GM12878 (cell line): ENCODE results near the gene EFNB2. TPM values are rescaled to one million over a fixed set of nuclear protein-coding genes. Genes with fewer than 3 reads are reported as not detected.

ENCODE experiments used
- ATAC-seq: fragments of 200-7000 bp; cut with Tn5 transposase; 3 replicates; pipeline ENCODE4 v1.9.1; 2020; ENCODE audit warnings: mild to moderate bottlenecking, moderate library complexity
- BruUV-seq: library from RNA; stranded (reverse); fragments of 400-500 nt; replicated peaks from 2 replicates; lab custom pipeline; 2021; lab: Mats Ljungman, UMichigan
- CTCF ChIA-PET: fragments of 300-600 bp; sonication (Branson Sonifier 250); formaldehyde crosslinking; extraction: SDS; loops from one replicate; lab custom pipeline; 2021; ENCODE audit warnings: inconsistent platforms; lab: Yijun Ruan, JAX
- POLR2A ChIA-PET: fragments of 350-600 bp; formaldehyde crosslinking; extraction: SDS; loops from one replicate; lab custom pipeline; 2021; ENCODE audit warnings: inconsistent platforms; lab: Charles Lee
- RAD21 ChIA-PET: fragments of 300-600 bp; sonication (Branson Sonifier 250); formaldehyde crosslinking; loops from one replicate; lab custom pipeline; 2023; ENCODE audit warnings: antibody characterized with exemption; ENCODE audit not compliant: unreplicated experiment; lab: Charles Lee
- SMC1A ChIA-PET: fragments of 300-600 bp; sonication (Branson Sonifier 250); formaldehyde crosslinking; loops from one replicate; lab custom pipeline; 2023; ENCODE audit not compliant: unreplicated experiment, uncharacterized antibody; lab: Charles Lee
- DNase-seq: peaks from one replicate; pipeline ENCODE4 v3.0.0-alpha.2; 2011; ENCODE audit warnings: low read depth, low spot score
- FAIRE-seq: peaks from 3 replicates; lab custom pipeline; 2011; peaks lifted over from hg19 to GRCh38; lab: Jason Lieb, UNC
- H2AFZ ChIP-seq: 2 replicates; pipeline ENCODE4 v1.6.0; 2011; ENCODE audit warnings: low read depth, low read length, control low read depth; ENCODE audit not compliant: control insufficient read depth
- H3K27ac ChIP-seq: 2 replicates; pipeline ENCODE4 v1.5.1; 2011; ENCODE audit warnings: control low read depth; ENCODE audit not compliant: control insufficient read depth, insufficient read depth
- H3K27me3 ChIP-seq, 2 experiments: replicated peaks in 1 of 2; 2 replicates each; pipeline versions ENCODE4 v1.6.0 to v1.6.1; 2011; ENCODE audit warnings: low read length in 1 of 2; ENCODE audit not compliant: control insufficient read depth in 2 of 2, insufficient read depth in 2 of 2
- H3K36me3 ChIP-seq, 2 experiments: 2 replicates each; pipeline ENCODE4 v1.5.1; 2011; ENCODE audit warnings: low read length in 1 of 2; ENCODE audit not compliant: control insufficient read depth in 2 of 2, insufficient read depth in 2 of 2
- H3K4me1 ChIP-seq: 2 replicates; pipeline ENCODE4 v1.6.1; 2011; ENCODE audit warnings: mild to moderate bottlenecking, low read length, moderate library complexity, mixed read lengths; ENCODE audit not compliant: control insufficient read depth, insufficient read depth
- H3K4me2 ChIP-seq: 2 replicates; pipeline ENCODE4 v1.6.0; 2011; ENCODE audit warnings: control low read depth; ENCODE audit not compliant: control insufficient read depth, insufficient read depth
- H3K4me3 ChIP-seq: fragments of 200-600 bp; sonication (generic); 2 replicates; pipeline ENCODE4 v1.5.1; 2016
- H3K79me2 ChIP-seq: 2 replicates; pipeline ENCODE4 v1.6.0; 2011; ENCODE audit warnings: low read length; ENCODE audit not compliant: control insufficient read depth, insufficient read depth
- H3K9ac ChIP-seq: 2 replicates; pipeline ENCODE4 v1.8.0; 2011; ENCODE audit warnings: low read length, control low read depth, mixed read lengths; ENCODE audit not compliant: control insufficient read depth, insufficient read depth
- H3K9me3 ChIP-seq: replicated peaks from 3 replicates; pipeline ENCODE4 v1.5.1; 2011; ENCODE audit warnings: mild to moderate bottlenecking, low read length; ENCODE audit not compliant: control insufficient read depth, insufficient read depth
- H4K20me1 ChIP-seq: 2 replicates; pipeline ENCODE4 v1.6.0; 2011; ENCODE audit not compliant: control insufficient read depth, insufficient read depth
- ASH2L ChIP-seq: fragments of 300-600, 200-600 bp; sonication (generic); IDR thresholded peaks from 2 replicates; pipeline ENCODE4 v1.6.1; 2017; ENCODE audit warnings: low read depth, mild to moderate bottlenecking, borderline replicate concordance
- BACH1 ChIP-seq: fragments of 450-650 bp; IDR thresholded peaks from 2 replicates; pipeline ENCODE4 v1.6.1; 2017; ENCODE audit warnings: mild to moderate bottlenecking, borderline replicate concordance
- CBX5 ChIP-seq: sonication (generic); IDR thresholded peaks from 2 replicates; pipeline ENCODE4 v1.6.1; 2016; ENCODE audit warnings: low read depth, moderate library complexity, mild to moderate bottlenecking, inconsistent platforms
- GABPA ChIP-seq: IDR thresholded peaks from 2 replicates; pipeline ENCODE4 v1.6.1; 2014; ENCODE audit warnings: antibody characterized with exemption, low read depth, mild to moderate bottlenecking, inconsistent platforms
- NR2C1 ChIP-seq: fragments of 450-650 bp; IDR thresholded peaks from 2 replicates; pipeline ENCODE4 v1.6.1; 2017; ENCODE audit warnings: antibody characterized with exemption, mild to moderate bottlenecking, moderate library complexity
- POLR2AphosphoS2 ChIP-seq: IDR thresholded peaks from 2 replicates; pipeline ENCODE4 v1.6.1; 2011; ENCODE audit warnings: low read depth, mild to moderate bottlenecking, low read length, improper control_type of control experiment, moderate library complexity
- POU2F2 ChIP-seq: IDR thresholded peaks from 3 replicates; pipeline ENCODE4 v1.6.1; 2011; ENCODE audit warnings: low read depth, mild to moderate bottlenecking, low read length, borderline replicate concordance
- RELA ChIP-seq: fragments of 450-650 bp; IDR thresholded peaks from 2 replicates; pipeline ENCODE4 v1.8.0; 2014; ENCODE audit warnings: borderline replicate concordance; ENCODE audit not compliant: partially characterized antibody
- SMAD1 ChIP-seq: fragments of 450-650 bp; IDR thresholded peaks from 2 replicates; pipeline ENCODE4 v1.6.1; 2018; ENCODE audit warnings: mild to moderate bottlenecking, low read depth; ENCODE audit not compliant: partially characterized antibody
- SMARCA5 ChIP-seq: fragments of 450-650 bp; IDR thresholded peaks from 2 replicates; pipeline ENCODE4 v1.6.1; 2017; ENCODE audit warnings: mild to moderate bottlenecking
- SMC3 ChIP-seq: IDR thresholded peaks from 2 replicates; pipeline ENCODE4 v1.6.1; 2011; ENCODE audit warnings: low read length, improper control_type of control experiment, borderline replicate concordance
- STAT3 ChIP-seq: IDR thresholded peaks from 2 replicates; pipeline ENCODE4 v1.6.1; 2011; ENCODE audit warnings: low read depth, low read length, improper control_type of control experiment
- SUPT20H ChIP-seq: IDR thresholded peaks from 2 replicates; pipeline ENCODE4 v1.6.1; 2011; ENCODE audit warnings: low read depth, mild to moderate bottlenecking, low read length, moderate library complexity, borderline replicate concordance; ENCODE audit not compliant: control insufficient read depth
- WRNIP1 ChIP-seq: IDR thresholded peaks from 2 replicates; pipeline ENCODE4 v1.6.1; 2011; ENCODE audit warnings: low read depth, low read length, improper control_type of control experiment, borderline replicate concordance
- WGBS: methylation state at CpG from one replicate; pipeline ENCODE4 v1.1.6; 2016; ENCODE audit warnings: low lambda C conversion rate; ENCODE audit not compliant: insufficient replicate concordance, insufficient coverage; ENCODE audit errors: missing lambda C conversion rate; 5-methylcytosine and 5-hydroxymethylcytosine counted together
- in situ Hi-C: fragments of 300-500 bp; cut with MboI; formaldehyde crosslinking; loops from 9 replicates; pipeline ENCODE4 v1.14.3; 2018; ENCODE audit warnings: mixed read lengths
- intact Hi-C: fragments of 100-400 bp; cut with micrococcal nuclease; formaldehyde crosslinking; loops from one replicate; pipeline ENCODE4 v1.14.2; 2022; ENCODE audit not compliant: unreplicated experiment
- polyA plus RNA-seq, 11 experiments: library from polyadenylated mRNA; depleted of rRNA in 4 of 11; unstranded in 6 of 11; stranded (reverse) in 5 of 11; fragments of >200 nt; fragmentation: Nextera tagmentation in 4 of 11; fragmentation: Illumina TruSeq in 1 of 11; extraction: Ambion mirVana in 4 of 11; extraction: Trizol in 1 of 11; gene quantifications; 1 replicate in 1 of 11; 2 replicates in 10 of 11; pipeline versions ENCODE4 v1.2.1 to v1.2.3, GENCODE V29; 2011 to 2016; ENCODE audit warnings: inconsistent platforms in 2 of 11, missing spikeins in 2 of 11, low read depth in 1 of 11
- total RNA-seq, 4 experiments: library from RNA; depleted of rRNA in 3 of 4; stranded (reverse); fragments of >200 nt in 3 of 4; fragmentation: Illumina TruSeq in 1 of 4; extraction: Trizol in 1 of 4; gene quantifications; 2 replicates each; pipeline versions ENCODE4 v1.2.1 to v1.2.3, GENCODE V29; 2013 to 2021
- TF ChIP-seq, protein P1 (sequence below), 3 experiments: IDR thresholded peaks in 2 of 3; conservative IDR thresholded peaks in 1 of 3; 2 replicates each; pipeline ENCODE4 v1.5.1; 2011; ENCODE audit warnings: low read depth in 3 of 3, low read length in 3 of 3, mild to moderate bottlenecking in 3 of 3, control low read depth in 2 of 3, moderate library complexity in 2 of 3, inconsistent platforms in 1 of 3, mixed read lengths in 1 of 3; ENCODE audit not compliant: control insufficient read depth in 2 of 3, insufficient read depth in 1 of 3; ENCODE audit errors: extremely low read depth in 1 of 3
- TF ChIP-seq, protein P2 (sequence below): IDR thresholded peaks from 2 replicates; pipeline ENCODE4 v1.6.1; 2012; ENCODE audit warnings: low read depth, low read length, improper control_type of control experiment

The EFNB2 gene
- total and polyA plus RNA-seq, 10 of the 15 experiments (the other 5 are each of a cell fraction or from before 2014, with no cell fraction given), result 0.12 to 1.5 (median 0.31) TPM; not detected in 1

DNA sequence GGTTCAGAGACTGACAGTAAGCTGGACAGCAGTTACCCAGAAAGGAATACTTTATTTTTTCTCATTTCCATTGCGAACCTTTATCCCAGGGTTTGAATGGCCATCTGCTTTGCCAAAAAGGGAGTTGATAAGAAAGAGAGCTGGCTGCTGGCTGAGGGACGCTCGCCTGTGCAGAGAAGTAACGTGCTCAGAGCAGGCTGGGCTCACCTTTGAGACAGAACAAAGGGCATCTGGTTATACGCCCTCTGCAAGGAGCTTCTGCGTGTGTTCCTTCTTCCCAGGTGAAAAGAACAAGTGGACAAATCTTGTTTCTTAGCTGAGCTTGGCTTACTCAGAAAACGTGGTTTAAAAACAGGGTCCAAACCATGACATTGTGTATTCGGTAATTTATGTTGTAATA lies 47.4 kb downstream of the EFNB2 start:
- Histone ChIP-seq H3K27me3 (peaks cover 0 to 3% of the 10 kb centered on the region in 2 experiments; a peak in 1 of 4 replicates), H3K4me2 (no peak overlapping the region), H3K9ac (no peak overlapping the region), H3K4me1 (peaks cover 2% of the 10 kb centered on the region), H3K9me3 (peaks cover 2% of the 10 kb centered on the region; the same call in 1 of the 3 replicates), H4K20me1 (no peaks in the 10 kb centered on the region), H3K27ac (no peak overlapping the region), H3K4me3 (no peak overlapping the region), H2AFZ (no peak overlapping the region), H3K36me3 (no peaks in the 10 kb centered on the region), H3K79me2 (no peaks in the 10 kb centered on the region)
- no TSS peak for BruUV-seq
- CTCF ChIA-PET, result no interaction called here
- FAIRE-seq (no peak), ATAC-seq (no peak), DNase-seq (no peak)
- in situ Hi-C loops, result no loop called here
- WGBS, result 15% methylated on average over 8 of the region's 8 CpGs
- RAD21 ChIA-PET, result no interaction called here
- intact Hi-C loops, result no loop called here
- TF ChIP-seq SUPT20H, result no peak
- TF ChIP-seq GABPA, result no peak
- no peak for TF ChIP-seq ASH2L
- no peak for TF ChIP-seq SMC3
- no peak for TF ChIP-seq STAT3
- POLR2A ChIA-PET, result interaction anchor here (0.5 to 0.7 kb wide), 3 partner anchors 21 to 403 kb away, joined by 3 read pairs; no protein-coding TSS in a partner anchor
- SMC1A ChIA-PET, result interaction anchor here (1.1 kb wide), 1 partner anchor 32 kb away, joined by 4 read pairs; no protein-coding TSS in a partner anchor

DNA sequence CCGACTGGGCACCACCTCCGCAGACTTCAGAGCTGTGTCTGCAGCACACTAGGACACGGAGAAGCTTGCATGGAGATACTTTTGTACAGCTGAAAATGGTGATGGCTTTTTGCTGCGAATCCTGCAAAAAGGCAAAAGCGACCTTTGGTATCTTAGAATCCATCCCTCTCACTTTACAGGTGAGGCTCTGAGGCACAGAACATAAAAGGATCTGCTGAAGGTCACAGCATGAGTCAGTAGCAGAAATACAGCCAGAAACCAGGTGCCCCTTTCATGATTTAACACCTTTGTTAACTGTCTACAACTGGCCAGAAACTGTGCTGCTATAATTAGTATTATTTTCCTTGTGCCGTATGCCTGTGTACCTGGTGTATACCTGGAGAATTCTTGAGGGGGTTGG lies 48.3 kb downstream of the EFNB2 start:
- H3K9me3 ChIP-seq, result no peaks in the 10 kb centered on the region
- no peaks in the 10 kb centered on the region for H3K36me3 ChIP-seq
- in situ Hi-C loops, result no loop called here
- ChIA-PET CTCF (interaction anchor here (0.6 kb wide), 1 partner anchor 892 kb away, joined by 3 read pairs; no protein-coding TSS in a partner anchor), SMC1A (interaction anchor here (0.6 to 0.7 kb wide), 2 partner anchors 32 to 1410 kb away, joined by 3 to 4 read pairs; no protein-coding TSS in a partner anchor), RAD21 (no interaction called here), POLR2A (interaction anchor here (0.7 kb wide), 1 partner anchor 172 kb away, joined by 3 read pairs; no protein-coding TSS in a partner anchor)
- H3K27ac ChIP-seq, result no peak overlapping the region
- H3K4me1 ChIP-seq, result no peaks in the 10 kb centered on the region
- WGBS, result 26% methylated on average over 6 of the region's 6 CpGs
- DNase-seq (no peak), ATAC-seq (no peak), FAIRE-seq (no peak)
- no peaks in the 10 kb centered on the region for H4K20me1 ChIP-seq
- H2AFZ ChIP-seq, result no peak overlapping the region
- no peaks in the 10 kb centered on the region for H3K79me2 ChIP-seq
- H3K27me3 ChIP-seq, result peaks cover 0 to 3% of the 10 kb centered on the region in 2 experiments; a peak in 1 of 4 replicates
- H3K4me3 ChIP-seq, result no peak overlapping the region
- intact Hi-C loops, result no loop called here
- H3K9ac ChIP-seq, result no peak overlapping the region
- BruUV-seq, result no TSS peak
- no peak overlapping the region for H3K4me2 ChIP-seq
- TF ChIP-seq POU2F2 (no peak), SMAD1 (no peak), NR2C1 (no peak), WRNIP1 (no peak), RELA (no peak), CBX5 (no peak), SMARCA5 (no peak), POLR2AphosphoS2 (no peak), BACH1 (no peak)
- TF ChIP-seq, protein P1, sequence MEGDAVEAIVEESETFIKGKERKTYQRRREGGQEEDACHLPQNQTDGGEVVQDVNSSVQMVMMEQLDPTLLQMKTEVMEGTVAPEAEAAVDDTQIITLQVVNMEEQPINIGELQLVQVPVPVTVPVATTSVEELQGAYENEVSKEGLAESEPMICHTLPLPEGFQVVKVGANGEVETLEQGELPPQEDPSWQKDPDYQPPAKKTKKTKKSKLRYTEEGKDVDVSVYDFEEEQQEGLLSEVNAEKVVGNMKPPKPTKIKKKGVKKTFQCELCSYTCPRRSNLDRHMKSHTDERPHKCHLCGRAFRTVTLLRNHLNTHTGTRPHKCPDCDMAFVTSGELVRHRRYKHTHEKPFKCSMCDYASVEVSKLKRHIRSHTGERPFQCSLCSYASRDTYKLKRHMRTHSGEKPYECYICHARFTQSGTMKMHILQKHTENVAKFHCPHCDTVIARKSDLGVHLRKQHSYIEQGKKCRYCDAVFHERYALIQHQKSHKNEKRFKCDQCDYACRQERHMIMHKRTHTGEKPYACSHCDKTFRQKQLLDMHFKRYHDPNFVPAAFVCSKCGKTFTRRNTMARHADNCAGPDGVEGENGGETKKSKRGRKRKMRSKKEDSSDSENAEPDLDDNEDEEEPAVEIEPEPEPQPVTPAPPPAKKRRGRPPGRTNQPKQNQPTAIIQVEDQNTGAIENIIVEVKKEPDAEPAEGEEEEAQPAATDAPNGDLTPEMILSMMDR (IDR thresholded peaks at IDR 0.05 in 2 of 3, conservative IDR thresholded peaks at IDR 0.05 in 1 of 3; ENCODE audit: control insufficient read depth in 2 of 3, extremely low read depth in 1 of 3, insufficient read depth in 1 of 3, low read depth in 3 of 3, low read length in 3 of 3), result no peak
- TF ChIP-seq, protein P2, sequence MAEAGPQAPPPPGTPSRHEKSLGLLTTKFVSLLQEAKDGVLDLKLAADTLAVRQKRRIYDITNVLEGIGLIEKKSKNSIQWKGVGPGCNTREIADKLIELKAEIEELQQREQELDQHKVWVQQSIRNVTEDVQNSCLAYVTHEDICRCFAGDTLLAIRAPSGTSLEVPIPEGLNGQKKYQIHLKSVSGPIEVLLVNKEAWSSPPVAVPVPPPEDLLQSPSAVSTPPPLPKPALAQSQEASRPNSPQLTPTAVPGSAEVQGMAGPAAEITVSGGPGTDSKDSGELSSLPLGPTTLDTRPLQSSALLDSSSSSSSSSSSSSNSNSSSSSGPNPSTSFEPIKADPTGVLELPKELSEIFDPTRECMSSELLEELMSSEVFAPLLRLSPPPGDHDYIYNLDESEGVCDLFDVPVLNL, result no peak
